K562 (cell line): Measurements from ENCODE around the gene LRPAP1. TPM values are rescaled to one million over a fixed set of nuclear protein-coding genes. Genes with fewer than 3 reads are reported as not detected.

Experiments used
- BRD4 ChIP-seq: fragments of 200-600 bp; sonication (generic); IDR thresholded peaks from 2 replicates; pipeline ENCODE4 v1.6.1; 2017; ENCODE audit warnings: inconsistent platforms
- NR1H2 ChIP-seq: sonication (generic); formaldehyde crosslinking; IDR thresholded peaks from 2 replicates; pipeline ENCODE4 v1.4.0; 2020; ENCODE audit warnings: mild to moderate bottlenecking, missing genetic modification reagents
- POLR2AphosphoS2 ChIP-seq: IDR thresholded peaks from 2 replicates; pipeline ENCODE4 v1.6.1; 2012; ENCODE audit warnings: low read length, improper control_type of control experiment
- RBFOX2 ChIP-seq: fragments of 200-400 bp; formaldehyde crosslinking; IDR thresholded peaks from 2 replicates; pipeline ENCODE4 v1.6.1; 2017; ENCODE audit warnings: low read depth, mild to moderate bottlenecking, low read length, moderate library complexity
- SNIP1 ChIP-seq: fragments of 450-650 bp; IDR thresholded peaks from 2 replicates; pipeline ENCODE4 v1.7.1; 2017; ENCODE audit warnings: low read depth, mild to moderate bottlenecking
- XRCC5 ChIP-seq: fragments of 200-400 bp; formaldehyde crosslinking; IDR thresholded peaks from 2 replicates; pipeline ENCODE4 v1.6.1; 2017; ENCODE audit warnings: low read depth, mild to moderate bottlenecking, low read length
- ZFP30 ChIP-seq: fragments of 250-450 bp; sonication (Bioruptor Pico); IDR thresholded peaks from 2 replicates; pipeline ENCODE4 v1.8.0; 2022; ENCODE audit warnings: moderate library complexity, mild to moderate bottlenecking, inconsistent platforms, borderline replicate concordance
- polyA plus RNA-seq, 8 experiments: library from polyadenylated mRNA; depleted of rRNA in 4 of 8; stranded (reverse) in 5 of 8; unstranded in 3 of 8; fragments of >200 nt; fragmentation: Nextera tagmentation in 2 of 8; fragmentation: Illumina TruSeq in 1 of 8; extraction: Ambion mirVana in 2 of 8; extraction: Trizol in 1 of 8; gene quantifications; 2 replicates each; pipeline versions ENCODE4 v1.2.1 to v1.2.3, GENCODE V29; 2011 to 2014; ENCODE audit warnings: inconsistent platforms in 1 of 8, missing spikeins in 1 of 8
- total RNA-seq, 7 experiments: library from RNA; depleted of rRNA in 6 of 7; stranded (reverse); fragments of >200 nt in 6 of 7; fragmentation: Illumina TruSeq in 2 of 7; extraction: Trizol in 2 of 7; gene quantifications; 2 replicates each; pipeline versions ENCODE4 v1.2.1 to v1.2.3, GENCODE V29; 2011 to 2021; ENCODE audit warnings: low replicate concordance in 1 of 7
- TF ChIP-seq, protein P1 (sequence below): fragments of 250-450 bp; sonication (Bioruptor Pico); IDR thresholded peaks from 2 replicates; pipeline ENCODE4 v1.4.0; 2020; ENCODE audit warnings: mild to moderate bottlenecking
- TF ChIP-seq, protein P2 (sequence below): fragments of 450-650 bp; IDR thresholded peaks from 2 replicates; pipeline ENCODE4 v1.6.1; 2016; ENCODE audit warnings: low read depth
- TF ChIP-seq, protein P3 (sequence below): fragments of 250-450 bp; sonication (Bioruptor Pico); IDR thresholded peaks from 2 replicates; pipeline ENCODE4 v1.5.0; 2022; ENCODE audit warnings: mild to moderate bottlenecking

Gene LRPAP1
- total and polyA plus RNA-seq, 9 of the 15 experiments (the other 6 are each of a cell fraction or from before 2014, with no cell fraction given): 1.1 to 75.5 (median 41.8) TPM

DNA sequence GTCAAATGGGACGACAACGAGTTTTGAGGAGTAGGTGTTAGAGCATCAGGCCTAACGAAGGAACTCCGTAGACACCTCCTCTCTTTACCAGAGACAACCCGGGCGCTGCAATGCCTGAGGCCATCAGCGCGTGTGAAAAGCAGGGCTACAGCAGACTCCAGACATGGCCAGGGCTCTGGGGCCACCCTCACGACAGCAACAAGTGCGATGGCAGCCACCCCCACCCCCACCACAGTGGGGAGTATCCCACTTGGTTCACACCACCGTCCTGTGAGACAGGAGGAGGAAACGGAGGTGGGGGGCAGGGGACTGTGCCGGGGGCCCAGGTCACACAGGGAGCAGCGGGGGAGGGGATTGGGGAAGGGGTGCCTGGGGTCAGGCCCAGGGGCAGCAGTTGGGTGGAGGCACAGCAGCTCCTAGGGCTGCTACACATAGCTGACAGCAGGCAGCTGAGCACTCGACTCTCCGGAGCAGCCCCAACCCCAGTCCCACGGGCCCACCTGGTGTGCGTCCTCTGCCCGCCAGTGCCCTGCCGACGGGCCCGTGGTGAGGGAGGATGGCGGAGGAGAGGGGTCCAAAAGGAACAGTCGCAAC lies 8.5 kb downstream of the LRPAP1 start (continued):
- TF ChIP-seq, protein P1, sequence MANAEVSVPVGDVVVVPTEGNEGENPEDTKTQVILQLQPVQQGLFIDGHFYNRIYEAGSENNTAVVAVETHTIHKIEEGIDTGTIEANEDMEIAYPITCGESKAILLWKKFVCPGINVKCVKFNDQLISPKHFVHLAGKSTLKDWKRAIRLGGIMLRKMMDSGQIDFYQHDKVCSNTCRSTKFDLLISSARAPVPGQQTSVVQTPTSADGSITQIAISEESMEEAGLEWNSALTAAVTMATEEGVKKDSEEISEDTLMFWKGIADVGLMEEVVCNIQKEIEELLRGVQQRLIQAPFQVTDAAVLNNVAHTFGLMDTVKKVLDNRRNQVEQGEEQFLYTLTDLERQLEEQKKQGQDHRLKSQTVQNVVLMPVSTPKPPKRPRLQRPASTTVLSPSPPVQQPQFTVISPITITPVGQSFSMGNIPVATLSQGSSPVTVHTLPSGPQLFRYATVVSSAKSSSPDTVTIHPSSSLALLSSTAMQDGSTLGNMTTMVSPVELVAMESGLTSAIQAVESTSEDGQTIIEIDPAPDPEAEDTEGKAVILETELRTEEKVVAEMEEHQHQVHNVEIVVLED: no peak
- TF ChIP-seq NR1H2 (CRISPR knock-in tag): no peak
- no peak for TF ChIP-seq SNIP1
- no peak for TF ChIP-seq POLR2AphosphoS2
- TF ChIP-seq, protein P2, sequence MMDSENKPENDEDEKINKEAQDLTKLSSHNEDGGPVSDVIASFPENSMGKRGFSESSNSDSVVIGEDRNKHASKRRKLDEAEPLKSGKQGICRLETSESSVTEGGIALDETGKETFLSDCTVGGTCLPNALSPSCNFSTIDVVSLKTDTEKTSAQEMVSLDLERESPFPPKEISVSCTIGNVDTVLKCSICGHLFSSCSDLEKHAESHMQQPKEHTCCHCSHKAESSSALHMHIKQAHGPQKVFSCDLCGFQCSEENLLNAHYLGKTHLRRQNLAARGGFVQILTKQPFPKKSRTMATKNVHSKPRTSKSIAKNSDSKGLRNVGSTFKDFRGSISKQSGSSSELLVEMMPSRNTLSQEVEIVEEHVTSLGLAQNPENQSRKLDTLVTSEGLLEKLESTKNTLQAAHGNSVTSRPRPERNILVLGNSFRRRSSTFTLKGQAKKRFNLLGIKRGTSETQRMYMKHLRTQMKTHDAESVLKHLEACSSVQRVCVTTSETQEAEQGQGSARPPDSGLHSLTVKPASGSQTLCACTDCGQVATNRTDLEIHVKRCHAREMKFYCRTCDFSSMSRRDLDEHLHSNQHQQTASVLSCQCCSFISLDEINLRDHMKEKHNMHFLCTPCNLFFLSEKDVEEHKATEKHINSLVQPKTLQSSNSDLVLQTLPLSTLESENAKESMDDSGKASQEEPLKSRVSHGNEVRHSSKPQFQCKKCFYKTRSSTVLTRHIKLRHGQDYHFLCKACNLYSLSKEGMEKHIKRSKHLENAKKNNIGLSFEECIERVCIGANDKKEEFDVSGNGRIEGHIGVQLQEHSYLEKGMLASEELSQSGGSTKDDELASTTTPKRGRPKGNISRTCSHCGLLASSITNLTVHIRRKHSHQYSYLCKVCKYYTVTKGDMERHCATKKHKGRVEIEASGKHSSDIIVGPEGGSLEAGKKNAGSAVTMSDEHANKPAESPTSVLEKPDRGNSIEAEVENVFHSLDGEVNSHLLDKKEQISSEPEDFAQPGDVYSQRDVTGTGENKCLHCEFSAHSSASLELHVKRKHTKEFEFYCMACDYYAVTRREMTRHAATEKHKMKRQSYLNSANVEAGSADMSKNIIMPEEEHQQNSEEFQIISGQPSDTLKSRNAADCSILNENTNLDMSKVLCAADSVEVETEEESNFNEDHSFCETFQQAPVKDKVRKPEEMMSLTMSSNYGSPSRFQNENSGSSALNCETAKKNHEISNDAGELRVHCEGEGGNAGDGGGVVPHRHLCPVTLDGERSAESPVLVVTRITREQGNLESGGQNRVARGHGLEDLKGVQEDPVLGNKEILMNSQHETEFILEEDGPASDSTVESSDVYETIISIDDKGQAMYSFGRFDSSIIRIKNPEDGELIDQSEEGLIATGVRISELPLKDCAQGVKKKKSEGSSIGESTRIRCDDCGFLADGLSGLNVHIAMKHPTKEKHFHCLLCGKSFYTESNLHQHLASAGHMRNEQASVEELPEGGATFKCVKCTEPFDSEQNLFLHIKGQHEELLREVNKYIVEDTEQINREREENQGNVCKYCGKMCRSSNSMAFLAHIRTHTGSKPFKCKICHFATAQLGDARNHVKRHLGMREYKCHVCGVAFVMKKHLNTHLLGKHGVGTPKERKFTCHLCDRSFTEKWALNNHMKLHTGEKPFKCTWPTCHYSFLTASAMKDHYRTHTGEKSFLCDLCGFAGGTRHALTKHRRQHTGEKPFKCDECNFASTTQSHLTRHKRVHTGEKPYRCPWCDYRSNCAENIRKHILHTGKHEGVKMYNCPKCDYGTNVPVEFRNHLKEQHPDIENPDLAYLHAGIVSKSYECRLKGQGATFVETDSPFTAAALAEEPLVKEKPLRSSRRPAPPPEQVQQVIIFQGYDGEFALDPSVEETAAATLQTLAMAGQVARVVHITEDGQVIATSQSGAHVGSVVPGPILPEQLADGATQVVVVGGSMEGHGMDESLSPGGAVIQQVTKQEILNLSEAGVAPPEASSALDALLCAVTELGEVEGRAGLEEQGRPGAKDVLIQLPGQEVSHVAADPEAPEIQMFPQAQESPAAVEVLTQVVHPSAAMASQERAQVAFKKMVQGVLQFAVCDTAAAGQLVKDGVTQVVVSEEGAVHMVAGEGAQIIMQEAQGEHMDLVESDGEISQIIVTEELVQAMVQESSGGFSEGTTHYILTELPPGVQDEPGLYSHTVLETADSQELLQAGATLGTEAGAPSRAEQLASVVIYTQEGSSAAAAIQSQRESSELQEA: no peak
- TF ChIP-seq, protein P3, sequence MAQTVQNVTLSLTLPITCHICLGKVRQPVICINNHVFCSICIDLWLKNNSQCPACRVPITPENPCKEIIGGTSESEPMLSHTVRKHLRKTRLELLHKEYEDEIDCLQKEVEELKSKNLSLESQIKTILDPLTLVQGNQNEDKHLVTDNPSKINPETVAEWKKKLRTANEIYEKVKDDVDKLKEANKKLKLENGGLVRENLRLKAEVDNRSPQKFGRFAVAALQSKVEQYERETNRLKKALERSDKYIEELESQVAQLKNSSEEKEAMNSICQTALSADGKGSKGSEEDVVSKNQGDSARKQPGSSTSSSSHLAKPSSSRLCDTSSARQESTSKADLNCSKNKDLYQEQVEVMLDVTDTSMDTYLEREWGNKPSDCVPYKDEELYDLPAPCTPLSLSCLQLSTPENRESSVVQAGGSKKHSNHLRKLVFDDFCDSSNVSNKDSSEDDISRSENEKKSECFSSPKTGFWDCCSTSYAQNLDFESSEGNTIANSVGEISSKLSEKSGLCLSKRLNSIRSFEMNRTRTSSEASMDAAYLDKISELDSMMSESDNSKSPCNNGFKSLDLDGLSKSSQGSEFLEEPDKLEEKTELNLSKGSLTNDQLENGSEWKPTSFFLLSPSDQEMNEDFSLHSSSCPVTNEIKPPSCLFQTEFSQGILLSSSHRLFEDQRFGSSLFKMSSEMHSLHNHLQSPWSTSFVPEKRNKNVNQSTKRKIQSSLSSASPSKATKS (CRISPR knock-in tag): no peak
- no peak for TF ChIP-seq RBFOX2
- TF ChIP-seq XRCC5: no peak
- no peak for TF ChIP-seq BRD4
- TF ChIP-seq ZFP30: no peak
